ENCODE data around the gene MICALL1. TPM values are rescaled to one million over a fixed set of nuclear protein-coding genes. Genes with fewer than 3 reads are reported as not detected.

The MICALL1 gene
- total and polyA plus RNA-seq, 2 of the 4 experiments (the other 2 are of a cell fraction): 12.4 to 22.3 TPM

DNA sequence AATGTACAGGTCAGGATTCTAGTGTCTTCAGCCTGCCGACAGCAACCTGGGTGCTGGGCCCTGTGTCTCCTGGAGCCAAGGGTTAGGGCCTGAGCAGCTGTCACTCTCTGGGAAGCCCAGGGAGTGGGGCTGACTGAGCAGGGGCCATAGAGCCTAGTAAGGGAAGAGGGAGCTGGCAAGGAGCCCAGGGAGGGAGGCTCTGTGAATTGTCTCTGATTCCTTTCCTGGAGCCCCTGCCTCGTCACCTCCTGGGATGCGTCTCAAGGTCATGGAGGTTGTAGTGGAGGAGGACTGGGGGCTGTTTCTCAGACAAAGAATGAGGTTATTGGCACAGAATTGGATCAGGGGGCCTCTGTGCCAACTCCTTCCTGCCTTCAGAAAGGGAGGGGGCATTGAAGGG lies 66.4 kb downstream of the MICALL1 start:
- Histone ChIP-seq H4K91ac (ENCODE audit: insufficient read depth, low read depth, low read length) (no peak overlapping the region), H2BK120ac (ENCODE audit: low read depth, low read length) (no peak overlapping the region), H2AK9ac (replicated peaks; ENCODE audit: low read depth, low read length, poor library complexity) (no peak overlapping the region), H3K9me1 (ENCODE audit: insufficient read depth, low read length) (no peaks in the 10 kb centered on the region), H3K4me2 (ENCODE audit: low read depth, low read length) (no peak overlapping the region), H3K23ac (ENCODE audit: low read depth, low read length) (no peak overlapping the region), H2AK5ac (ENCODE audit: low read depth, low read length) (no peak overlapping the region), H3K4me3 (ENCODE audit: insufficient read depth, low read depth, low read length) (no peak overlapping the region), H3K56ac (ENCODE audit: extremely low read depth, insufficient read depth, low read length) (no peak overlapping the region), H2BK5ac (ENCODE audit: low read depth, low read length, poor library complexity, severe bottlenecking) (no peak overlapping the region), H2BK20ac (ENCODE audit: low read depth, low read length) (no peak overlapping the region), H3K27me3 (ENCODE audit: control insufficient read depth, insufficient read depth, low read length) (no peaks in the 10 kb centered on the region), H3K4me1 (ENCODE audit: control insufficient read depth, insufficient read depth, low read length) (no peaks in the 10 kb centered on the region), H2AFZ (replicated peaks; ENCODE audit: low read length, poor library complexity) (no peak overlapping the region), H3K18ac (ENCODE audit: low read depth, low read length) (no peak overlapping the region), H3K9me3 (ENCODE audit: control insufficient read depth, insufficient read depth, low read length) (no peaks in the 10 kb centered on the region), H4K5ac (ENCODE audit: low read depth, low read length) (no peak overlapping the region), H3K79me1 (ENCODE audit: low read depth in 1 of 2, low read length in 2 of 2) (no peaks in the 10 kb centered on the region), H3K36me3 (ENCODE audit: control insufficient read depth, insufficient read depth, low read length) (peaks cover 10% of the 10 kb centered on the region), H3K27ac (ENCODE audit: insufficient read depth, low read length) (no peak overlapping the region), H4K20me1 (ENCODE audit: insufficient read depth, low read length) (peaks cover 5% of the 10 kb centered on the region), H4K8ac (ENCODE audit: low read depth in 2 of 2, low read length in 2 of 2) (no peak overlapping the region), H3K9ac (ENCODE audit: low read depth, low read length) (no peak overlapping the region), H3K14ac (replicated peaks; ENCODE audit: low read depth, low read length) (no peak overlapping the region), H2BK15ac (ENCODE audit: low read depth, low read length) (no peak overlapping the region), H3K4ac (ENCODE audit: low read depth, low read length) (no peak overlapping the region)
- intact Hi-C loops (cut with micrococcal nuclease) (no loop called here), in situ Hi-C loops (cut with MboI; ENCODE audit: low sequenced_read_pairs) (no loop called here), dilution Hi-C loops (cut with HindIII; ENCODE audit: low sequenced_read_pairs, unreplicated experiment) (no loop called here)
- CTCF ChIA-PET: no interaction called here
- ATAC-seq (ENCODE audit: low read depth) (no peak), DNase-seq (no peak)
- TF ChIP-seq RFX5 (IDR thresholded peaks at IDR 0.05; ENCODE audit: low read depth, low read length) (no peak), NFE2L2 (IDR thresholded peaks at IDR 0.05; ENCODE audit: low read depth, low read length) (no peak), CEBPB (IDR thresholded peaks at IDR 0.05; ENCODE audit: low read depth, low read length) (no peak), POLR2A (IDR thresholded peaks at IDR 0.05; ENCODE audit: low read depth, low read length) (no peak), MAZ (IDR thresholded peaks at IDR 0.05; ENCODE audit: borderline replicate concordance, low read depth, low read length) (no peak), RCOR1 (IDR thresholded peaks at IDR 0.05; ENCODE audit: insufficient replicate concordance, low read length) (no peak), SMC3 (IDR thresholded peaks at IDR 0.05; ENCODE audit: low read depth, low read length) (no peak), BHLHE40 (IDR thresholded peaks at IDR 0.05; ENCODE audit: low read depth, low read length) (no peak), MAFK (IDR thresholded peaks at IDR 0.05; ENCODE audit: low read depth, low read length) (no peak), CHD1 (IDR thresholded peaks at IDR 0.05; ENCODE audit: low read depth, low read length) (no peak), RAD21 (IDR thresholded peaks at IDR 0.05; ENCODE audit: low read length) (no peak), MXI1 (IDR thresholded peaks at IDR 0.05; ENCODE audit: borderline replicate concordance, low read depth, low read length) (no peak), FOS (IDR thresholded peaks at IDR 0.05; ENCODE audit: low read depth, low read length) (no peak)
- TF ChIP-seq, protein P1, sequence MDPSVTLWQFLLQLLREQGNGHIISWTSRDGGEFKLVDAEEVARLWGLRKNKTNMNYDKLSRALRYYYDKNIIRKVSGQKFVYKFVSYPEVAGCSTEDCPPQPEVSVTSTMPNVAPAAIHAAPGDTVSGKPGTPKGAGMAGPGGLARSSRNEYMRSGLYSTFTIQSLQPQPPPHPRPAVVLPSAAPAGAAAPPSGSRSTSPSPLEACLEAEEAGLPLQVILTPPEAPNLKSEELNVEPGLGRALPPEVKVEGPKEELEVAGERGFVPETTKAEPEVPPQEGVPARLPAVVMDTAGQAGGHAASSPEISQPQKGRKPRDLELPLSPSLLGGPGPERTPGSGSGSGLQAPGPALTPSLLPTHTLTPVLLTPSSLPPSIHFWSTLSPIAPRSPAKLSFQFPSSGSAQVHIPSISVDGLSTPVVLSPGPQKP (IDR thresholded peaks at IDR 0.05; ENCODE audit: borderline replicate concordance, low read depth, low read length): no peak
- TF ChIP-seq, protein P2, sequence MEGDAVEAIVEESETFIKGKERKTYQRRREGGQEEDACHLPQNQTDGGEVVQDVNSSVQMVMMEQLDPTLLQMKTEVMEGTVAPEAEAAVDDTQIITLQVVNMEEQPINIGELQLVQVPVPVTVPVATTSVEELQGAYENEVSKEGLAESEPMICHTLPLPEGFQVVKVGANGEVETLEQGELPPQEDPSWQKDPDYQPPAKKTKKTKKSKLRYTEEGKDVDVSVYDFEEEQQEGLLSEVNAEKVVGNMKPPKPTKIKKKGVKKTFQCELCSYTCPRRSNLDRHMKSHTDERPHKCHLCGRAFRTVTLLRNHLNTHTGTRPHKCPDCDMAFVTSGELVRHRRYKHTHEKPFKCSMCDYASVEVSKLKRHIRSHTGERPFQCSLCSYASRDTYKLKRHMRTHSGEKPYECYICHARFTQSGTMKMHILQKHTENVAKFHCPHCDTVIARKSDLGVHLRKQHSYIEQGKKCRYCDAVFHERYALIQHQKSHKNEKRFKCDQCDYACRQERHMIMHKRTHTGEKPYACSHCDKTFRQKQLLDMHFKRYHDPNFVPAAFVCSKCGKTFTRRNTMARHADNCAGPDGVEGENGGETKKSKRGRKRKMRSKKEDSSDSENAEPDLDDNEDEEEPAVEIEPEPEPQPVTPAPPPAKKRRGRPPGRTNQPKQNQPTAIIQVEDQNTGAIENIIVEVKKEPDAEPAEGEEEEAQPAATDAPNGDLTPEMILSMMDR (conservative IDR thresholded peaks at IDR 0.05; ENCODE audit: low read depth, low read length): no peak
- TF ChIP-seq, protein P3, sequence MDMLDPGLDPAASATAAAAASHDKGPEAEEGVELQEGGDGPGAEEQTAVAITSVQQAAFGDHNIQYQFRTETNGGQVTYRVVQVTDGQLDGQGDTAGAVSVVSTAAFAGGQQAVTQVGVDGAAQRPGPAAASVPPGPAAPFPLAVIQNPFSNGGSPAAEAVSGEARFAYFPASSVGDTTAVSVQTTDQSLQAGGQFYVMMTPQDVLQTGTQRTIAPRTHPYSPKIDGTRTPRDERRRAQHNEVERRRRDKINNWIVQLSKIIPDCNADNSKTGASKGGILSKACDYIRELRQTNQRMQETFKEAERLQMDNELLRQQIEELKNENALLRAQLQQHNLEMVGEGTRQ (IDR thresholded peaks at IDR 0.05; ENCODE audit: low read depth, low read length): no peak
- POLR2A ChIA-PET (ENCODE audit: unreplicated experiment): no interaction called here
- BruUV-seq (replicated peaks): no TSS peak
- 60% methylated on average over 3 of the region's 3 CpGs; no CpG with 5 or more reads in 1 of the 2 experiments for WGBS, 2 experiments (ENCODE audit: extremely low coverage in 2 of 2, insufficient read length in 1 of 2)
